H1 (cell line): ENCODE data around the gene OMA1.

Experiments used
- ATF3 ChIP-seq: IDR thresholded peaks from 2 replicates; pipeline ENCODE4 v1.6.1; 2011; ENCODE audit warnings: low read depth, mild to moderate bottlenecking, low read length; ENCODE audit not compliant: insufficient read depth
- CTCF ChIP-seq, 3 experiments: IDR thresholded peaks; 1 replicate in 2 of 3; 2 replicates in 1 of 3; pipeline versions ENCODE4 v1.5.1 to v1.6.1; 2011; ENCODE audit warnings: low read length in 3 of 3, mild to moderate bottlenecking in 3 of 3, inconsistent platforms in 2 of 3, low read depth in 1 of 3, moderate library complexity in 1 of 3; ENCODE audit not compliant: insufficient read depth in 1 of 3; ENCODE audit errors: control extremely low read depth in 1 of 3
- EZH2 ChIP-seq: fragments of 200-600 bp; sonication (generic); IDR thresholded peaks from 2 replicates; pipeline ENCODE4 v1.7.1; 2012; ENCODE audit warnings: low read depth, mild to moderate bottlenecking, moderate library complexity, low read length, inconsistent platforms; ENCODE audit not compliant: severe bottlenecking
- TEAD4 ChIP-seq: IDR thresholded peaks from 2 replicates; pipeline ENCODE4 v1.6.1; 2012; ENCODE audit warnings: low read depth, low read length, inconsistent platforms, mixed read lengths

- TF ChIP-seq TEAD4 (no peak), CTCF (IDR thresholded peaks at IDR 0.05; ENCODE audit: control extremely low read depth in 1 of 3, insufficient read depth in 1 of 3, low read depth in 1 of 3, low read length in 3 of 3) (no peak), EZH2 (no peak), ATF3 (no peak)
Measured at GRCh38 chr1:58577654-58578030, 31.1 kb upstream of the OMA1 start.
